Gastroesophageal sphincter (tissue), 4 donors: Measurements from ENCODE around the gene PARD3B. TPM values are rescaled to one million over a fixed set of nuclear protein-coding genes. Genes with fewer than 3 reads are reported as not detected.

ENCODE experiments used
- ATAC-seq: fragments of 150-250 bp; one replicate; pipeline ENCODE4 v1.9.1; 2016; ENCODE audit warnings: mild to moderate bottlenecking, moderate library complexity
- H3K27ac ChIP-seq, 4 donors: fragments of 200-600 bp; sonication (generic) in 3 of 4; 1 replicate in 3 of 4; 2 replicates in 1 of 4; pipeline ENCODE4 v1.5.1; 2016 to 2019
- H3K27me3 ChIP-seq: fragments of 200-600 bp; sonication (generic); one replicate; pipeline ENCODE4 v1.5.1; 2019
- H3K36me3 ChIP-seq, 2 donors: fragments of 200-600 bp; sonication (generic); one replicate each; pipeline ENCODE4 v1.5.1; 2019; ENCODE audit warnings: control low read depth in 1 of 2
- H3K4me1 ChIP-seq, 3 donors: fragments of 200-600 bp; sonication (generic); 1 replicate in 2 of 3; 2 replicates in 1 of 3; pipeline ENCODE4 v1.5.1; 2016 to 2019; ENCODE audit warnings: control low read depth in 2 of 3
- H3K4me3 ChIP-seq, 2 donors: fragments of 200-600 bp; sonication (generic); one replicate each; pipeline ENCODE4 v1.5.1; 2019; ENCODE audit warnings: mild to moderate bottlenecking in 1 of 2, moderate library complexity in 1 of 2
- H3K9me3 ChIP-seq, 3 donors: fragments of 200-600 bp; sonication (generic); one replicate each; pipeline ENCODE4 v1.5.1; 2017 to 2019; ENCODE audit warnings: control low read depth in 2 of 3
- EP300 ChIP-seq: sonication (generic); formaldehyde crosslinking; IDR thresholded peaks from one replicate; pipeline ENCODE4 v1.6.1; 2017; ENCODE audit warnings: antibody characterized with exemption, mild to moderate bottlenecking
- POLR2A ChIP-seq, 2 donors: fragments of 450-650 bp; IDR thresholded peaks; one replicate each; pipeline ENCODE4 v1.6.1; 2017; ENCODE audit warnings: antibody characterized with exemption in 2 of 2, mild to moderate bottlenecking in 2 of 2, moderate library complexity in 1 of 2
- POLR2AphosphoS5 ChIP-seq: sonication (generic); formaldehyde crosslinking; IDR thresholded peaks from one replicate; pipeline ENCODE4 v1.6.1; 2017; ENCODE audit warnings: antibody characterized with exemption
- WGBS, 2 donors: methylation state at CpG; one replicate each; pipeline ENCODE4 v1.1.5; 2018; ENCODE audit warnings: low coverage in 1 of 2; 5-methylcytosine and 5-hydroxymethylcytosine counted together
- total RNA-seq, 4 donors: library from RNA; depleted of rRNA; stranded (reverse); fragments of >200 nt; gene quantifications; one replicate each; pipeline ENCODE4 v1.1.0, GENCODE V29; 2016
- TF ChIP-seq, protein P1 (sequence below), 4 experiments: fragments of 200-600 bp in 2 of 4; fragments of 450-650 bp in 2 of 4; sonication (generic) in 1 of 4; IDR thresholded peaks; one replicate each; pipeline ENCODE4 v1.5.1; 2017 to 2019; ENCODE audit warnings: antibody characterized with exemption in 4 of 4, mild to moderate bottlenecking in 2 of 4, moderate library complexity in 2 of 4

PARD3B gene
- total RNA-seq, 4 donors from 2014 or later = 29.6 to 42.2 (median 41.0) TPM

DNA sequence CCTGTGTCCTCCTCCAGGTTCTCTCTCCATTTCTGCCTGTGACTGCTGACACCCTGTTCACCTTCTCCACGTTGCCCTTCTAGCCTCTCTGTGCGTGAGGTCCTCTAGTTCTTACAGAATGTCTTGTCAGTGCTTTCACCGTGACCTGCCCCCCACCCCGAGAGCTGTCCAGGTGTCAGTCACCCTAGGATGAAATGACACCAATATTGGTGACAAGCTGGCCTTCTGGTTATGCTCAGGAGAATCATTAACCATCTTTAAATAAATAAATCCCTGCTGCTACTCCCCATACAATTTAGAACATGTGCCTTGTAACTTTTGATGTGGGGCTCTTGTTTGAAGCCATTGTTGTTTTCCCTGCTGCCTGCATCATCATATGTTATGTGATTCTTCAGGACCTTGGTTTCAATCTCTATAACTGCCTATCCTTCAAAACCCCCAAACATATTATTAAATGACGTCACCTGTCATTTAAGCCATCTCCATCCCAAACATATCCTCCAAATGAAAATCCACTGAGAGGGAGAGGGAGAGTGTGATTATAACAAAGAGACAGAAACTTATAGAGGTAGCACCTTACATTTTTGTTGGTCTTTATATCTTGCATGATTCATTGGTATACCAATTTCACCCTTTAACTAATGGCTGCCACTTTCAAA lies 496.3 kb downstream of the PARD3B start:
- no peaks in the 10 kb centered on the region for H3K36me3 ChIP-seq
- no peaks in the 10 kb centered on the region for H3K27me3 ChIP-seq
- WGBS, 2 donors = 75 to 76% methylated on average over 5 of the region's 5 CpGs
- H3K4me3 ChIP-seq = no peak overlapping the region
- no peak overlapping the region for H3K27ac ChIP-seq
- no peaks in the 10 kb centered on the region for H3K9me3 ChIP-seq
- H3K4me1 ChIP-seq = no peaks in the 10 kb centered on the region
- TF ChIP-seq EP300 (no peak), POLR2AphosphoS5 (no peak), POLR2A (IDR thresholded peaks at IDR 0.05) (no peak)
- TF ChIP-seq, protein P1, sequence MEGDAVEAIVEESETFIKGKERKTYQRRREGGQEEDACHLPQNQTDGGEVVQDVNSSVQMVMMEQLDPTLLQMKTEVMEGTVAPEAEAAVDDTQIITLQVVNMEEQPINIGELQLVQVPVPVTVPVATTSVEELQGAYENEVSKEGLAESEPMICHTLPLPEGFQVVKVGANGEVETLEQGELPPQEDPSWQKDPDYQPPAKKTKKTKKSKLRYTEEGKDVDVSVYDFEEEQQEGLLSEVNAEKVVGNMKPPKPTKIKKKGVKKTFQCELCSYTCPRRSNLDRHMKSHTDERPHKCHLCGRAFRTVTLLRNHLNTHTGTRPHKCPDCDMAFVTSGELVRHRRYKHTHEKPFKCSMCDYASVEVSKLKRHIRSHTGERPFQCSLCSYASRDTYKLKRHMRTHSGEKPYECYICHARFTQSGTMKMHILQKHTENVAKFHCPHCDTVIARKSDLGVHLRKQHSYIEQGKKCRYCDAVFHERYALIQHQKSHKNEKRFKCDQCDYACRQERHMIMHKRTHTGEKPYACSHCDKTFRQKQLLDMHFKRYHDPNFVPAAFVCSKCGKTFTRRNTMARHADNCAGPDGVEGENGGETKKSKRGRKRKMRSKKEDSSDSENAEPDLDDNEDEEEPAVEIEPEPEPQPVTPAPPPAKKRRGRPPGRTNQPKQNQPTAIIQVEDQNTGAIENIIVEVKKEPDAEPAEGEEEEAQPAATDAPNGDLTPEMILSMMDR (IDR thresholded peaks at IDR 0.05) = no peak
- no peak for ATAC-seq

DNA sequence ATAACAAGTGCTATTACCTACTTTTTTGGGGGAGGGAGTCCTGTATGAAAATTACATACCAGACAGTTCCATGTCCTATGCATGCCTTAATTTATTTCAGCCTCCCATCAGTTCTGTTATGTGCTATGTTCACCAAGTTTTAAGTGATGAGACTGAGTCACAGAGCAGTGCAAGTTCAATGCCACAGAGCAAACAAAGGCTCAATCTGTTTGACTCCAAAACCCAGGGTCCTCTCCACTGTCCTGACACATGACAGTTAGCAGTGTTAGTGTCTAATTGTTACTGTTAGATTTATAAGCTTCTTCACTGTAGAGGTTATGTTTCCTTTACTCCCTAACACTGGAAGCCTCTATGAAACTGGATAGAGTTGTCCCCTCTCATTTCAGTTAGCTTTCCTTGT lies 498.0 kb downstream of the PARD3B start:
- peaks cover 0 to 8% of the 10 kb centered on the region in 2 donors for H3K36me3 ChIP-seq
- H3K27ac ChIP-seq = no peak overlapping the region
- no peaks in the 10 kb centered on the region for H3K27me3 ChIP-seq
- H3K4me1 ChIP-seq = no peaks in the 10 kb centered on the region
- H3K9me3 ChIP-seq = no peaks in the 10 kb centered on the region
- ATAC-seq = no peak
- TF ChIP-seq, protein P1 (IDR thresholded peaks at IDR 0.05) = no peak
- TF ChIP-seq POLR2A (IDR thresholded peaks at IDR 0.05) = no peak
- TF ChIP-seq POLR2AphosphoS5 = no peak
- no peak for TF ChIP-seq EP300
- H3K4me3 ChIP-seq = no peak overlapping the region

DNA sequence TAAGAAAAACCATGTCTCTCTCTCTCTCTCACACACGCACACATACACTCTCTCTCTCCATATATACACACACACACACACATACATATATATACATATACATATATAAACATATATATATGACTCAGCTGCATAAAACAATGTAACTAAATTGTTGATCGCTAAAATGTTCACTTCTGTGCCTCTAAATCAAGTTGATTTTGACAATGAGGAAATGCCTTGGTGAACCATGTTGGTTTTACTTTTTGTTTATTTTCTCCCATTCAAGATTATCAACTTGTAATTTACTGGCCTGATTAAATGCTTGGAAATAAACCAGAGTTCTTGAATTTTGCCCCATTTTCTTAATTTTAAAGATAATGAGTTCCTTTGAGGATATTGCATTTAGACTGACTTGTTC lies 500.4 kb downstream of the PARD3B start:
- Histone ChIP-seq H3K9me3 (no peaks in the 10 kb centered on the region), H3K36me3 (peaks cover 0 to 8% of the 10 kb centered on the region in 2 donors), H3K4me3 (no peak overlapping the region), H3K4me1 (no peaks in the 10 kb centered on the region), H3K27me3 (no peaks in the 10 kb centered on the region), H3K27ac (no peak overlapping the region)
- TF ChIP-seq EP300 = no peak
- TF ChIP-seq, protein P1 (IDR thresholded peaks at IDR 0.05) = no peak
- ATAC-seq = no peak
- 86 to 88% methylated on average over 2 of the region's 2 CpGs for WGBS, 2 donors

GRCh38 chr2:205047273-205047839 lies 502.1 kb downstream of the PARD3B start:
- WGBS, 2 donors = 89 to 100% methylated on average over 1 of the region's 1 CpG
- Histone ChIP-seq H3K4me3 (no peak overlapping the region), H3K36me3 (peaks cover 0 to 8% of the 10 kb centered on the region in 2 donors), H3K27ac (no peak overlapping the region), H3K4me1 (no peaks in the 10 kb centered on the region), H3K27me3 (no peaks in the 10 kb centered on the region), H3K9me3 (no peaks in the 10 kb centered on the region)
- no peak for ATAC-seq
- TF ChIP-seq POLR2A (IDR thresholded peaks at IDR 0.05) (no peak), EP300 (no peak), POLR2AphosphoS5 (no peak)
- TF ChIP-seq, protein P1 (IDR thresholded peaks at IDR 0.05) = no peak

DNA sequence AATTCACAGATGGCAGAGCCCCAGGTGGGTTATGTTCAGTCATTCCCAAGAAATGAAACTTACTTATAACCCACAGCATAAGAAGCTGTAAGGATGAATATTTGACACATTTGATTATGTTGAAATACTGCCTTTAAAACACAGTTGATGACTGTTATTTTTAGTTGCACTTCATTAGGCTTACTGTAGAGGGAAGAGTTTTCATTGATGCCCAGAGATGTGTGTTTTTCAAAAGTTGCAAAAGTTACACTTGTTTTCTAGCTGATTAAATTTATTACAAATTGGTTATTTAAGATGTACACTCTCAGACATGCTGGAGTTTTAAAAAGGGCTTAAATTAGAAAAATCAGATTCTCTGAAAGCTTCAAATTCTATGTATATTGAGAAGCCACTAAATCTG lies 506.1 kb downstream of the PARD3B start:
- ATAC-seq = no peak
- Histone ChIP-seq H3K9me3 (no peaks in the 10 kb centered on the region), H3K27me3 (no peaks in the 10 kb centered on the region), H3K36me3 (peaks cover 0 to 8% of the 10 kb centered on the region in 2 donors), H3K4me3 (no peak overlapping the region), H3K4me1 (peaks cover 0 to 8% (median 0%) of the 10 kb centered on the region in 3 donors), H3K27ac (no peak overlapping the region)
- TF ChIP-seq, protein P1 (IDR thresholded peaks at IDR 0.05) = peak in 1 of 4 experiments; percentile 7
- no peak for TF ChIP-seq POLR2A (IDR thresholded peaks at IDR 0.05)
